ENCODE results near the gene CORO2B.

CORO2B gene

DNA sequence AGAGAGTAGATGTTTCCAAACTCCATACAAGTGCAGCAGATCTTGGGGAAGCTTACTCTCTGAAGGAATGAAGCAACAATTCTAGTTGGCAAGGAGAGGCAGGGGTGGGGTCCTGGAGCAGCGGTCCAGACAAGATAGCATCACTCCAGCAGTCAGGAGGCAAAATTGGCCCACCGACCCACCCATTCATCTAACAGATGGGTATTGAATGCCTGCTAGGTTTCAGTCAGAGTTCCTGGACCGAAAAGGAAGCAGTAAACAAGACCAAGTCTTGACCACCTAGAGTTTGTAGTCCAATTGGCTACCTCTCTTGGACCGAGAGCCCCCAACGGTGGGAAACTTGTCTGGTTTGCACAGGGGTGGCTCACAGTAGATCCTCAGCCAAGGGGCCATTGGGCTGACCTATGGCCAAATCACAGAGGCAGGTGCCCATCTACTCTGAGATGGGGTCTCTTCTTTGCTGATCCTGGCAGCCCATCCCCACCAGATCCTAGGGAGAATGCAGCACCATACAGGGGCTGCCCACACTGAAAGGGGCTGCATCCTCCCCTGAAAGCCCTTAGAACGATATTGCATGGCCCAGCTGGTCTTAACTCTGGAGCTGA is 74.3 kb downstream of the CORO2B start:
- no peak for DNase-seq

DNA sequence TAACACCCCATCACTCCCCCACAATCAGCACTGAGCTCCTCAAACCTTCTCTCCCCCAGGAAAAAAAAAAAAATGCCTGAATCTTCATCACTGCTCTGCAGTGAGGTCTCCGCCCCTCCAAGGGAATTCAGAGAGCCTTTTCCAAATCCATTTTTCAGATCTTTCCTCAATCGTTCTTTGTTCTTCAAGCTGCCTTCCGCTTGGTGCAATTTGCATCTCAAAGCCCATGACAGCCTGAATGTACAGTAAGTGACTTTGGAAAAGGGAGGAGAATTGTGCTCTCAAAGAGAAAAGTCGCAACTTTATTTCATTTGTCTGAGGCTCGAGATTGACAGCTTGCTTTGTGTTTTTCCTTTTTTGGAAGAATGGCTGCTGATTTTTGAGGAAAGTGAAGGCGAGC is 75.0 kb downstream of the CORO2B start:
- DNase-seq, result no peak

DNA sequence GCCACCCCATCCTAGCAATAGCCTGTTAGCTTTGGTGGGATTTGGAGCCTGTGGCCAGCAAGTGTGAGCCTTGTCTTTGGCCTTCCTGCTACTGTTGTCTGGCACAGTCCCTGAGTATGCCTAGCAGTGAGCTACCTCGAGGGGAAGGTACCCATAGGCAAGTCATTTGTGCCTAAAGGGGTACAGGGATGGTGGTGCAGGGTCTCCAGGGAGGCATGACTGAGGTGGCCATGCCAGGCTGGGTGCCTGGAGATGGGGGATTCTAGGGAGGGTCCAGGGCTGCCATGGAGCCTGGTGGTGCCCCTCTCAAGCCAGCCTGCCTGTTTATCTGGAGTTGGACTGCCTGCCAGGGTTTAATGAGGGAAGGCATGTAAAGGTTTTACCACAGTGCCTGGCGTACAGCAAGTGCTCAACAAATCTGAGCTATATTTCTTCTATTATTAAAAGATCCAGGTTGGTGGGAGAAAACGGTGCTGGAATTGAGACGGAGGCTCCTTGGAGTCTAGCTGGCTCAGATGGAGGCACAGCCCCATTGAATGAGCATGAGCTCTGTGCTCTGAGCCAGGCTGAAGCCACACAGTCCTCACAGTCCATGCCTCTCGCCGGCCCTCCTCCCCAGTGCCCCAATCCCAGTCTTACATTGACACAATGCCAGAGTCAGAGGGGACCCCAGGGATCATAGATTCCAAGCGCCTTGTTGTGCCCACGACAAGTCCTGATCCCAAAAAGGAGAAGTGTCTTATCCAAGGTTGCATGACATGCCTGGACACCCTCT is 76.2 kb downstream of the CORO2B start:
- DNase-seq, result no peak

DNA sequence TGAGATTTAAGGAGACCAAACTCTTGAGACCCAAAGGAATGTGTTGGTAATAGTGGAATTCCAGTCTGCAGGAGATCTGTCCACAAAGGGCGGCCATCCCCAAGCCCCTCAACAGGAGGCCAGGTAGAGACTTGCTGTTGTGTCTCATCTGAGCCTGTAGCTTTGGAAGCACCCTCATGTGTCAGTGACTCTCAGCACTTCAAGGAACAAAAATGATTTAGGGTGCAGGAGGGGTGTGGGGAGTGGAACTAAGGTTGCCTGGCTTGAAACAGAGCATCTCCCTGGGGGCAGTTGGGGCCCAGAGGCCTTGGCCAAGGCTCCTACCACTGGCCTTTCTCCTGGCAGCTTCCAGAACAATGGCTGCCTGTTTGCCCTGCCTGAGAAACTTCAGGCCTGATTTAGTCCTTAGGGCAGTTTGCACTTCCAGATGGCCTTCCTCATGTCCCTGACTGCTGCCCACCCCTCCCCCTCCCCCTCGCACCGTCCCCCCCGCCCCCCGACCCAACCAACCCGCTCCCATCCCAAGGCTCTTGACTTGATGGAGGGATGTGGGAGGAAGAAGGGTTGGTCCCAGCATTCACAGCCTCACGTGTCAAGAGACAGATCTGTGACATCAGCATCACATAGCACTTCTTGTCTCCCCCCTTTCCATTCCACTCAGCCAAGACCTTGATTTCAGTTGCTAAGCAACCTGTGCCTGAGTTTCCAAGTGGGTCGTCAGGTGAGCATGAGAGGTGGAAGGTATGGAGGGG is 77.1 kb downstream of the CORO2B start:
- DNase-seq, result no peak

DNA sequence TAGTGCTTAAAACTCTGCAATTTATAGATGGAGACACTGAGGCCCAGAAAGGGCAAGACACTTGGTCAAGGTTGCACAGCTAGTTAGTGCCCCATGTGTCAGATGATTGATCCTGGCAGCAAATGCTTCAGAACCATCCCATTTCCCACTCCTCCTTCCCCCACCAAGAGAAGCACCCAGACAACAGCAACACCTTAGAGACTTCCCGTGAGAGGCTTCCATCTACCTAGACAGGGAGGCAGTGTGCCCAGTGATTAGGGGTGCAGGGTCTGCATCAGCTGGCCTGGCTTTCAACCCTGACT is 77.6 kb downstream of the CORO2B start:
- DNase-seq, result no peak

DNA sequence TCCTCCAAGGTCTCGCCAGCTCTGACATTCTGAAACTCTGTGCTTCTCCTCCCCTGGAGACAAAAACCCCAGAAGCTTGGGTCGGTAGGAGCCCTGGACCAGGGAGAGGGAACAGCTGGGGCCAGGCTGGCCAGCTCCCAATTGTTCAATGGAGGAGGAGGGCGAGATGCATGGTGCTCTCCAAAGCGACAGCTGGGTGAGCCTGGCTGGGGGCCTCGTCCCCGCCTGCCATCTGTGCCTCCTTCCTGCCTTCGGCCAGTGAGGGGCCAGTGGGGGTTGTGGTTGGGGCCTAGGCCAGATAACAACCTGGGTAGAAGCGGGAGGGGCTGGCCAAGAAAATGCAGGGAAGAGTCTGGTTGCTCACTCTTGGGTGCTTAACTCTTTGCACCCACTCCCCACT is 79.4 kb downstream of the CORO2B start:
- DNase-seq, result no peak

DNA sequence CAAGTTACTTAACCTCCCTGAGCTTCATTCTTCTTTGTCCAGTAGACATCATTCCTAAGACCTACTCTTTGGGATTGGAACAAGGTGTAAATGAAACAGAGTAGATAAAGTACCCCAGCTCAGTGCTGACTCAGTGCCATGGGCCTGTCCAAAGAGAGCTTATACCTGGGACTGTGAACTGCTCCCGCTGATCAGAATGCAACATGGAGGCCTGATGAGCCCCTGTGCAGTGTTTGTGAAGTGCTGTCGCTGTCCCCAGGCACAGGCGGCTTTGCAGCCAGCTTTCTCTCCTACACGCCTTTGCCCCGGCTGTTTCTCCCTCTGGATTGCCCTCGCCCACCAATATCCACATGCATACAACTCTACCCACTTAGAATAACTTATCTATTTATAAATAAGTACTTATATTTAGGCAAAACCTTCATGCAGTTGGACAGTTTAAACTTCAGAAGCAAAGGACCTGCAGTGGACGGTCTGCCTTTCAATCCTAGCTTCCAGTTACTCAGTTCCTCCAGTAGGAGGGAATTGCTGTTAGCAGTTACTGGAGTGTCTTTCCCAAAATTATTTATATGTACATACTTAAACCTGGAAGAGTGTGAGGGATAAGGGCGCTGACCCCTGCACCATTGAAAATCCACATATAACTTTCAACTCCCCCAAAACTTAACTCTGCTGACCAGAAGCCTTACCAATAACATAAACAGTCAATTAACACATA is 80.0 kb downstream of the CORO2B start:
- no peak for DNase-seq

DNA sequence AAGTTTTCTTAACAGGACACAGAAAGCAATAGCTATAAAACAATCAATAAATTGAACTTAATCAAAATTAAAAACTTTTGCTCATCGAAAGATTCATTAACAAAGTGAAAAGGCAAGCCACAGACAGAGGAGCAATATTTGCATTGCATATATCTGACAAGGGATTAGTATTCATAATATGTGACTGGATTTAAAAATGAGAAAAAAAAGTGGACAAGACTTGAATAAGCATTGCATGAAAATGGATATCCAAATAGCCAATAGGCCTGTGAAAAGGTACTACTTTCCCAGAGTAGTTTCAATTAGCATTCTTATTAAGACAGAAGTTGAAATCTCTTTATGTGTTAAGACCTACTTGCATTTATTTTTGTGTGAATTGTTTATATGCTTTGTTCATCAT is 84.7 kb downstream of the CORO2B start:
- DNase-seq, result no peak

DNA sequence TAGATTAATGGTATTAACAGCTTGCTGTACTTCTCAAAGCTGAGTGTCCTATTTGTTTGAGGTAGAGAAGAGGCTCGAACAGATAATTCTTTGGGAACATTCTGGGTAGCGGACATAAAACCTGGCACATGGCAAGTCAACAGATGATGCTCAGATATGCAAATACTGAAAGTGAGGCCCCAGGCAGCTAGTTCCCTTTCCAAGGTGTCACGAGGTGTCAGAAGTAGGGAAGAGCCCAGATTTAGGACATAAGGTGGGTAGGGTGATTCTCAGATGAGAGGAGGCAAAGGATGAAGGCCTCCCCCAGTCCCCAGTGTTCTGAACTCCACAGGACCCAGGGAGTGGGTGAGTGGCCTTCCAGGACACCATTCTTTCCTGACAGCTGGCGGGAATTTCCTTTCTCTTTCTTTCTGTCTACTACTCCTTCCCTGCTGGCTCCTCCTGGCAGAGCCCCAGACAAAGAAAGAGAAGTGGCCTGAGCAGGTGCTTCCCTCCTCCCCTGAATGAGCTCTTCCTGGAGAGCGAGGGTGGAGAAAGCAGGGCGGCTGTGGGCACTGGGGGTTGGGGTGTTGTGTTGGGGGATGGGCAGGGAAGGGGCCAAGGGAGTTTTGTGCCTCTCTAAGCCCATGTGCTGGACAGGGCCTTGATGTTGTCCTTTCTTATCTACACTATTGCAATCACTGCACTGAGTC is 87.5 kb downstream of the CORO2B start:
- DNase-seq, result no peak

DNA sequence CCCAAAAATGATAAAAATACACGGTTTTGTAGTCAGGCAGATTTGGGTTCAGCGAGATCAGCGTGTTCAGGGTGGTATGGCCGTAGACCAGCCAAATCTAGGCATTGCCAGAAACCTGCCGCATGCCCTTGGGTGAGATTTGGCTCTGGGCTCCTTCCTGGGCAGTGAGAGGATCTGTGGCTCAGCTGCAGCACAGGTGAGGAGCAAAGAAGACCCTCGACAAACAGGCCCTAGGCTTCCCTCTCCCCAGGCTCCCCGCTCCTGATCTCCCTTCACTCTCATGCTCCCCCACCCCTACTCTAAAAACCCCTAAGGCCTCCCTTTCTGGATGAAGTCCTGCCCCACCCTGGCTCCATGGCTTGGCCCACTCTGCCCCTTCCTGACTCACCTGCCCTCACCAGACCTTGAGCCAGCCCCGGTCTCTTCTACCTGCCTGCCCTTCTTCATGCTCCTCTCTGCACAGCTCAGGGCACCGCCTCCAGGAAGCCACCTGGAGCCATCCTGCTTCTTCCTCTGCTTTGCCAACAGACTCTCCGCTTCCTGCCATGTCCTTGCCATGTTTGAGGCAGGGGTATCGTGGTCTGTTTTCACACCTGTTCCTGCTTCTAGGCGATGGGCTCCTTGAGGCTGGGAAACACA is 88.1 kb downstream of the CORO2B start:
- DNase-seq, result no peak

DNA sequence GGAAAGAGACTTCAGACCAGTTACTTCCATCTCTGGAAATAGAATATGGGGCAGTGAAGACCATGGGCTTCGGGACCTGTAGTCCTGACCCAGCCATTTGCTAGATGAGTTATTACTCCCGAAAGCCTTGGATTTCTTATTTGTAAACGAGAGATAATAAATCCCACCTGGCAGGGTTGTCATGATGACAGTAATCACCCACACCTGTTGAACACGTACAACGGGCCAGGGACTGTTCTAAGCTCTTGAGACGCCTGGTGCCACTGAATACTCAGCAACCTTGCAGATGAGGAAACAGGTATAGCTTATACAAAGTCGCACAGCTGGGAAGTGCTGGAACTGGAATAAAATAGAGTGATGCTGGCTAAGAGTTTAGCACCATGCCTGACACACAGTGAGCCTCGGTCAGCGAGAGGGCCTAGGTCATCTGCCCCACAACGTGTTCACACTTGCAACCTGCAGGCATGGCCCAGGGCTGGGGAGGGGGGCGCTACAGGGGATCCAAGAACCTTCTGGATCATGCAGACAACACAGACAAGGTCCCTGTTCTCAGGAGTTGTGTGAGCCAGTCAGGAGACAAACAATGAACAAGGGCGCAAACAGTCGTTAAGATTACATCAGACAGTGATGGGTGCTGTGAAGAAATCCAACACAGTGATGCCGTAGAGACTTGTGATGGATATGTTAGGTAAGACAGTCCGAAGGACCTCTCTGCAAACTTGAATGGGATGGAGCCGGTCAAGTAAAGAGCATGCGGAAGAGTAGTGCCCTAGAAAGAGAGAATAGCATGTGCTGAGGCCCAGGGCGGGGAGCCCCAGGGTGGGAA is 89.2 kb downstream of the CORO2B start:
- DNase-seq, result no peak

DNA sequence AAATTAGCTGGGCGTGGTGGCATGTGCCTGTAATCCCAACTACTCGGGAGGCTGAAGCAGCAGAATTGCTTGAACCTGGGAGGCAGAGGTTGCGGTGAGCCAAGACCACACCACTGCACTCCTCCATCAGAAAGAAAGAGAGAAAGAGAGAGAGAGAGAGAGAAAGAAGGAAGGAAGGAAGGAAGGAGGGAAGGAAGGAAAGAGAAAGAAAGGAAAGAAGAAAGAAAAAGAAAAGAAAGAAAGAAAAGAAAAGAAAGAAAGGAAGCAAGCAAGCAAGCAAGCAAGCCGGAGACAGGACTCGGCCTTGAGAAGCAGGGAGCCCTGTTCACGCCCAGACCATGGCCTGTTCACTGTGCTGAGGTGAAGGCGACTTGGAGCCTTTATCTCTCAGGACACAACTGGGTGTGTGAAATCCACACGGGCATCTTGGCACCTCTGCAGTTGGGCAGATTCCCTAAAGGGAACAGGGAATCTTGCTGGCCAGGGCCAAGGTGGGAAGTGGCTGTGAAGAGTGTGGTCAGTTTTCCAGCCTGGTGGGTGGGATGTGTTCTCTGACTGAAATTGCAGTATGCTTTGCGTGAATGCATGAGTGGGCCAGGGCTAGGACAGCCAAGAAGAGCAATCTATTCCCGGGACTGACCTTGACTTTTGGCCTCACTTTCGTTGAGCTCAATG is 90.3 kb downstream of the CORO2B start:
- DNase-seq, result no peak

DNA sequence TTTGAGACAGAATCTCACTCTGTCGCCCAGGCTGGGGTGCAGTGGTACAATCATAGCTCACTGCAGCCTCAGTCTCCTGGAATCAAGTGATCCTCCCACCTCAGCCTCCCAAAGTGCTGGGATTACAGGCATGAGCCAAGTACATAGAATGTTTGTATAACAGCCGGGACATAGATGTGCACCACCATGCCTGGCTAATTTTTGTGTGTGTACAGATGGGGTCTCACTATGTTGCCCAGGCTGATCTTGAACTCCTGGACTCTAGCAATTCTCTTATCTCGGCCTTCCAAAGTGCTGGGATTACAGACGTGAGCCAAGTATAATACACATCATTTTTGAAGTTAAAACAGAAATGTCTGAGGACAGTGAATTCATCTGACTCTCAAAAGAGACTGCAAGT is 93.5 kb downstream of the CORO2B start:
- no peak for DNase-seq

DNA sequence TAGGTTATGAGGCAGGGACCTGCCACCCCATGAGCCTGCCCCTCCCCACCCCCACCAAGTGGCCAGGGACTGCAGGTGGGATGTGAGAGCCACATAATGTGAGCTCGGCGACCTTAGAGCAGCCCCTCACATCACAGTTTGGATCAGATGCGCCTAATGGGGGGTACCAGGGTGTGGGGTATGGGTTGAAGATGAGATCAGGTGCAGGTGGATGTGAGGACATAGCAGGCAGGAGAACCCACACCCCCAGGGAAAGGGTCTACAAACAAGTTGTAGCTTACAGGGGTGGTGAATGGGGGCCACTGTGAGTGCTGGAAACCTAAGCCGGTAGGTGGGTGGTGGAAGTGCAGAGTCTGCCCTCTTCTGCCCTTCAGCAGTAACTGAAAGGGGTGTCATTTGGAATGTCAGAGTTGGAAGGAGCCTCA is 94.0 kb downstream of the CORO2B start:
- no peak for DNase-seq

DNA sequence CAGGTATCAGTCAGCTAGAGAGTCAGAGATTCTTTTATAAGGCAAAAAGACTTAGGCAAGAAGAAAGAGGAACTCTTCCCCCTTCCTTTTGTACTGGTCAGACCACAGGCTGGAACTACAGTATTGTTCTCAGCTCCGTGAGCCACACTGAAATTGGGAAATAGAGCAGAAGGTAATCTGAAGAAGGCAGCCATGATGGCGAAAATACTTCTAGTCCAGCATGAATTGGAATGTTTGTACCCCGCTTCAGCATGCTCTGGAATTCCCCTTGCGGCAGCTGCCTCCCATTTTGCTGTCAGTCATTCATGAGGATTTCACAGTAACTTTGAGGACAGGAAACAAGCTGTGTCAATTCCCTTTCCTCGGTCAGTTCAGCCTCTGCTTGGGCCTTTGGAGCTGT is 96.2 kb downstream of the CORO2B start:
- no peak for DNase-seq

DNA sequence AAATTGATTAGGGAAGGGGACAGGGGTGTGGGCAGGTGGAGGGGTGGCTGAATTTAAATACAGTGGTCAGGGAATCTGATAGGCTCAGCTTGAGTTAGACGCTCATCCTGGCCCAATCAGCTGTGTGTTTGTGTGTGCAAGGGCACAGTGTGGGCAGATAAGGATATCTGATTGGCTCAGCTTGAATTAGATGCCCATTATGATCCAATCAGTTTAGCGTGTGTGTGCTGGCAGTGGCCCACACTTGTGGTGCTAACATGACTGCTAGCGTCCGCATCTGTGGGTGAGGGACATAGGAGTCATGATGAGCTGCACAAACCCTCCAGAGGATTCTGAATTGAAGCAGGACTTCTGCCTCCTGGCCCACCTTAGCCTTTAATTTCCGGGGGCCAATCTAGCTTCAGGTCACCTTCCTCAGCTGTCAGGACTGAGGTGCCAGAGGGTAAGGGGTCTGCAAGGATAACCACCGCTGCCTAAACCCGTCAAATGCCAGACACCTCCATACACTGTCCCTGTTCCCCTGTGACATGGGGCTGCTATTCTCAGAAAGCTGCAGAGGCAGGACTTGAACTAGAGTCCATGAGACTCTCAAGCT is 97.3 kb downstream of the CORO2B start:
- DNase-seq, result no peak

DNA sequence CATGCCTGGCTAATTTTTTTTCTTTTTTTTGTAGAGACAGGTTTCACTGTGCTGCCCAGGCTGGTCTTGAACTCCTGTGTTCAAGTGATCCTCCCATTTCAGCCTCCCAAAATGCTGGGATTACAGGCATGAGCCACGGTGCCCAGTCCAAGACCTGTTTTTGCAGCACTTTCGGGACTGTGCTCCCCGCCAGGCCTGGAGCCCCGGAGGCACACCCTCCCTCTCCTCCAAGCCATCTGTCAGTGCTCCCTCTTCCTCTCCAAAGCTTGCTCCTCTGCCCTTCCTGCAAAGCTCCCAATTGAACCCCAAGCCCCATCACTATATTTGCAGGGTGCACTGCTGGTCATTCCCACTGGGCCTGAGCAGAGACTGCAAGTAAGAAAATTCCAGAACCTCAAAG is 98.1 kb downstream of the CORO2B start:
- no peak for DNase-seq

DNA sequence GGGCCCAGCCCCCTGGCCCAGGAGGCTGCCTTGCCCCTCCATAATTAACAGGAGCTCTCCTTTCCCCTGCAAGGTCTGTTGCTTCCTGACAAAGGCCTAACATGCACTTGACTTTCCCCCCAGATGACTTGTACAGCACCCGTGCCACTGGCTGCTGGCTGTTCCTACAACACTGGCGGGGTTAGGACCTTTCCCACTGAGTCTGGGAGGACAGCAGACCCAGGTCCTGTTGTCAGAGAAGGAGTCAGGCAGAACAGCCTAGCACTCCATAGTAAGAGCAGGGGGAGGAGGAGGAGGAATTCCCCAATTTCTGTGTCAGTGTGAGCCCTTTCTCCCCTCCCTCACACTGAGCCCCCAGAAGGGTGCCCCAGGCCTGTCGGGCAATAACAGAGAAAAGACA is 99.2 kb downstream of the CORO2B start:
- no peak for DNase-seq

DNA sequence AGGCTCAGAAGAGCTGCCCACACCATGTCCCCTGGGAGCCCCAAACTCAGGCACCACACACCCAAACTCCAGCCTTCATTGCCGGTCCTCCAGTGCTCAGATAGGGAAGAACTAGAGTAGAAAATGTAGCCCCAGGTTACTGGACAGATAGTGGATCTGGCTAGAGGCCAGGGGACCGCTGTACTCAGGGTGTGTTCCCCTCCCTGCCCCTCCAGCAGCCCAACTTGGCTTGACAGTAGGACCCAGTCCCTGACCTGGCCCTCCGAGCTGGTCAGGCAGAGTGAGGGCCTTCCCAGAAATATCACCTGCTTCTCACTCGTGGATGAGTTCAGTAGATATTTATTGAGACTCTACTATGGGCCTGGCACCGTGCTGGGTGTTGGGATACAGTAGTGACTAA is 100.0 kb downstream of the CORO2B start:
- no peak for DNase-seq

DNA sequence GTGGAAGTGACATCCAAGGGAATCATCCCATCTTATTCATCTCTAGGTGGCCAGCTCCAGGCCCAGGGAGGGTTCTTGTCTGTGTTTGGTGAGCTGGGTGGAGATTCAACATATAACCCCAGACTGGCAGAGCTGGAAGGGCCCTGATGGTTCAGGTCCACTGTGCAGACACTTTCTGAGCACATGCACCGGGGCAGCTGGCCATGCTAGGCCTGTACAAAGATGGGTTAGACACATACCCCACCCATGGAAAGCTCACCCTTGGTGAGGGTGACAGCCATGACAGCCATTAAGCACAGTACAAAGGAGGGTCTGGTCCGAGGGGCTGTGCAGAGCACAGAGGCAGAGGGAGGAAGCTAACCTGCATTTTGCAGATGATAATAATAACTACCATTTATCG is 100.4 kb downstream of the CORO2B start:
- DNase-seq, result no peak

DNA sequence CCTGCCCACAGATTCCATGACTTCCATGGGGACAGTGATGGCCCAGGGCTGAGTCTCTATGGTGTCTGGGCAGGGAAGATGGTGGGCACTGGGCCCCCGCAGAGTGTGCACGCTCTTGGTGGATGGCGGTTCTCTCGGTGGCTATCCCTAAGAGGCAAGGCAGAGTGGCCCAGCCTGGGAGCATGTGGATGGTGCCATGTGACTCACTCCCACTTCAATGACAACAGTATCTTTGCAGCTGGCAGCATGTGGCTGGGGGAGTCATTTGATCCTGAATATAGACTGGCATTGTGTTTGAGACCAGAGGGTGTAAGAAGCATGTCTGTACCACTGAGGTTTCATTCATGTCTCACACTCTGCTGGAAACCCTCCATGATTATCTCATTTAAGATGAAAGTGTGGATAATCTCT is 101.2 kb downstream of the CORO2B start:
- DNase-seq, result no peak
